Smooth muscle cell of the coronary artery (primary cell): ENCODE data around the gene ELSPBP1. TPM values are rescaled to one million over a fixed set of nuclear protein-coding genes. Genes with fewer than 3 reads are reported as not detected.

Experiments
- total RNA-seq: library from RNA; depleted of rRNA; stranded (reverse); fragments of >200 nt; gene quantifications from 2 replicates; pipeline ENCODE4 v1.2.3, GENCODE V29; 2014; ENCODE audit warnings: low replicate concordance

The ELSPBP1 gene
- total RNA-seq: not detected in 2 replicates

GRCh38 chr19:47994209-47994802, at the start of gene ELSPBP1:
TSS of gene ELSPBP1 (plus strand) at chr19:47994632. CDS start at chr19:48008668, 14,036 bp downstream.

GRCh38 chr19:47992070-47992469, 2.4 kb upstream of the ELSPBP1 start, which contains the start of gene BSPH1:
TSS of gene BSPH1 (minus strand) at chr19:47992170. CDS start at chr19:47992081, 89 bp downstream.

GRCh38 chr19:48043675-48044258, 49.3 kb downstream of the ELSPBP1 start, which contains the start of gene CABP5:
TSS of gene CABP5 (minus strand) at chr19:48044079. CDS start at chr19:48043922, 157 bp downstream.

Other genes with a start within 250 kb of the ELSPBP1 start
- 50.9 and 70.0 TPM in 2 replicates for gene NOP53, start 249.1 kb upstream of the ELSPBP1 start, total RNA-seq
- gene SELENOW, start 215.9 kb upstream of the ELSPBP1 start, total RNA-seq: 68.6 and 209 TPM in 2 replicates
- gene TPRX1, start 190.1 kb upstream of the ELSPBP1 start, total RNA-seq: not detected in 2 replicates
- not detected in 2 replicates for gene CRX, start 172.7 kb upstream of the ELSPBP1 start, total RNA-seq
- gene TPRX2, start 135.4 kb upstream of the ELSPBP1 start, total RNA-seq: not detected in 2 replicates
- not detected in 2 replicates for gene SULT2A1, start 108.3 kb upstream of the ELSPBP1 start, total RNA-seq
- gene BSPH1, start 2.5 kb upstream of the ELSPBP1 start, total RNA-seq: not detected in 2 replicates
- not detected in 2 replicates for gene CABP5, start 49.4 kb downstream of the ELSPBP1 start, total RNA-seq
- 2.7 and 11.5 TPM in 2 replicates for gene PLA2G4C, start 116.2 kb downstream of the ELSPBP1 start, total RNA-seq
- gene LIG1, start 175.7 kb downstream of the ELSPBP1 start, total RNA-seq: 16.5 and 17.4 TPM in 2 replicates
- 1.8 and 2.2 TPM in 2 replicates for gene ZSWIM9, start 176.0 kb downstream of the ELSPBP1 start, total RNA-seq